ENCODE results near the gene IFITM1.
A peak's percentile ranks its signal among the peaks of the same experiment; 100 is the strongest.
"Not testable (repeated sequence)": the region's sequence is repeated elsewhere in the genome, so short reads cannot be mapped to it uniquely, and the experiment has no call there.

Gene IFITM1

GRCh38 chr11:304915-305843 is 8.7 kb upstream of the IFITM1 start:
- Histone ChIP-seq H3K4me3 (ENCODE audit: low read length in 2 of 2) (no peak overlapping the region), H3K27ac (ENCODE audit: low read length) (peak overlapping the region; percentile 84), H3K9ac (ENCODE audit: low read length in 2 of 2) (no peak overlapping the region), H3K9me3 (ENCODE audit: control insufficient read depth in 2 of 2, low read length in 2 of 2) (no peaks in the 10 kb centered on the region), H3K36me3 (ENCODE audit: control insufficient read depth in 2 of 2, insufficient read depth in 2 of 2, low read length in 2 of 2) (no peaks in the 10 kb centered on the region), H3K27me3 (ENCODE audit: control insufficient read depth in 1 of 2, insufficient read depth in 2 of 2, low read length in 2 of 2) (peaks cover 2% of the 10 kb centered on the region in 2 donors), H3K4me1 (ENCODE audit: control insufficient read depth, insufficient read depth, low read length) (peaks cover 21% of the 10 kb centered on the region)

GRCh38 chr11:305844-306211 is 8.0 kb upstream of the IFITM1 start:
- Histone ChIP-seq H3K27me3 (ENCODE audit: control insufficient read depth in 1 of 2, insufficient read depth in 2 of 2, low read length in 2 of 2) (no peaks in the 10 kb centered on the region), H3K4me1 (ENCODE audit: control insufficient read depth, insufficient read depth, low read length) (peaks cover 20% of the 10 kb centered on the region), H3K36me3 (ENCODE audit: control insufficient read depth in 2 of 2, insufficient read depth in 2 of 2, low read length in 2 of 2) (no peaks in the 10 kb centered on the region), H3K9me3 (ENCODE audit: control insufficient read depth in 2 of 2, low read length in 2 of 2) (no peaks in the 10 kb centered on the region), H3K4me3 (ENCODE audit: low read length in 2 of 2) (no peak overlapping the region), H3K27ac (ENCODE audit: low read length) (peak overlapping the region; percentile 84), H3K9ac (ENCODE audit: low read length in 2 of 2) (no peak overlapping the region)

GRCh38 chr11:306645-307371 is 7.0 kb upstream of the IFITM1 start:
- peak overlapping the region; percentile 84 for H3K27ac ChIP-seq (ENCODE audit: low read length)
- no peaks in the 10 kb centered on the region for H3K9me3 ChIP-seq (ENCODE audit: control insufficient read depth in 2 of 2, low read length in 2 of 2)
- H3K4me1 ChIP-seq (ENCODE audit: control insufficient read depth, insufficient read depth, low read length) = peaks cover 23% of the 10 kb centered on the region
- no peaks in the 10 kb centered on the region for H3K27me3 ChIP-seq (ENCODE audit: control insufficient read depth in 1 of 2, insufficient read depth in 2 of 2, low read length in 2 of 2)
- no peaks in the 10 kb centered on the region for H3K36me3 ChIP-seq (ENCODE audit: control insufficient read depth in 2 of 2, insufficient read depth in 2 of 2, low read length in 2 of 2)
- no peak overlapping the region for H3K4me3 ChIP-seq (ENCODE audit: low read length in 2 of 2)
- H3K9ac ChIP-seq (ENCODE audit: low read length in 2 of 2) = no peak overlapping the region

GRCh38 chr11:307766-308708 is 5.8 kb upstream of the IFITM1 start, which contains the start of gene IFITM2:
Gene IFITM2 (plus strand): TSS chr11:307816. CDS start chr11:308193, 377 bp downstream.
- Histone ChIP-seq H3K4me3 (ENCODE audit: low read length in 2 of 2) (peak within 1 kb of the TSS; percentile 54 to 78), H3K9ac (ENCODE audit: low read length in 2 of 2) (peak within 1 kb of the TSS; percentile 71 to 73), H3K27ac (ENCODE audit: low read length) (peak within 1 kb of the TSS; percentile 84), H3K4me1 (ENCODE audit: control insufficient read depth, insufficient read depth, low read length) (peaks cover 28% of the 10 kb centered on the region)
- not testable (repeated sequence) for H3K36me3 ChIP-seq (ENCODE audit: control insufficient read depth in 2 of 2, insufficient read depth in 2 of 2, low read length in 2 of 2); H3K27me3 ChIP-seq (ENCODE audit: control insufficient read depth in 1 of 2, insufficient read depth in 2 of 2, low read length in 2 of 2); H3K9me3 ChIP-seq (ENCODE audit: control insufficient read depth in 2 of 2, low read length in 2 of 2)

GRCh38 chr11:308740-309665 is 4.8 kb upstream of the IFITM1 start:
- H3K27me3 ChIP-seq (ENCODE audit: control insufficient read depth in 1 of 2, insufficient read depth in 2 of 2, low read length in 2 of 2); H3K36me3 ChIP-seq (ENCODE audit: control insufficient read depth in 2 of 2, insufficient read depth in 2 of 2, low read length in 2 of 2); H3K9me3 ChIP-seq (ENCODE audit: control insufficient read depth in 2 of 2, low read length in 2 of 2): not testable (repeated sequence)
- Histone ChIP-seq H3K4me3 (ENCODE audit: low read length in 2 of 2) (peak overlapping the region; percentile 73 to 78), H3K27ac (ENCODE audit: low read length) (peak overlapping the region; percentile 84), H3K4me1 (ENCODE audit: control insufficient read depth, insufficient read depth, low read length) (peaks cover 33% of the 10 kb centered on the region), H3K9ac (ENCODE audit: low read length in 2 of 2) (peak overlapping the region in 1 of 2 donors; percentile 71)

- not testable (repeated sequence) for H3K9me3 ChIP-seq (ENCODE audit: control insufficient read depth in 2 of 2, low read length in 2 of 2); H3K36me3 ChIP-seq (ENCODE audit: control insufficient read depth in 2 of 2, insufficient read depth in 2 of 2, low read length in 2 of 2); H3K27me3 ChIP-seq (ENCODE audit: control insufficient read depth in 1 of 2, insufficient read depth in 2 of 2, low read length in 2 of 2)
- Histone ChIP-seq H3K4me3 (ENCODE audit: low read length in 2 of 2) (peak overlapping the region; percentile 73 to 78), H3K9ac (ENCODE audit: low read length in 2 of 2) (peak overlapping the region; percentile 59 to 64), H3K4me1 (ENCODE audit: control insufficient read depth, insufficient read depth, low read length) (peaks cover 34% of the 10 kb centered on the region), H3K27ac (ENCODE audit: low read length) (peak overlapping the region; percentile 84)
Measured at GRCh38 chr11:309979-310572, 3.8 kb upstream of the IFITM1 start.

- not testable (repeated sequence) for H3K27me3 ChIP-seq (ENCODE audit: control insufficient read depth in 1 of 2, insufficient read depth in 2 of 2, low read length in 2 of 2); H3K36me3 ChIP-seq (ENCODE audit: control insufficient read depth in 2 of 2, insufficient read depth in 2 of 2, low read length in 2 of 2); H3K27ac ChIP-seq (ENCODE audit: low read length); H3K9me3 ChIP-seq (ENCODE audit: control insufficient read depth in 2 of 2, low read length in 2 of 2)
- peaks cover 31% of the 10 kb centered on the region for H3K4me1 ChIP-seq (ENCODE audit: control insufficient read depth, insufficient read depth, low read length)
- H3K9ac ChIP-seq (ENCODE audit: low read length in 2 of 2) = peak overlapping the region in 1 of 2 donors; percentile 42
- peak overlapping the region; percentile 35 to 49 for H3K4me3 ChIP-seq (ENCODE audit: low read length in 2 of 2)
Measured at GRCh38 chr11:311013-311748, 2.7 kb upstream of the IFITM1 start.

- no peak overlapping the region for H3K9ac ChIP-seq (ENCODE audit: low read length in 2 of 2)
- H3K36me3 ChIP-seq (ENCODE audit: control insufficient read depth in 2 of 2, insufficient read depth in 2 of 2, low read length in 2 of 2) = no peaks in the 10 kb centered on the region
- peaks cover 2 to 16% of the 10 kb centered on the region in 2 donors for H3K27me3 ChIP-seq (ENCODE audit: control insufficient read depth in 1 of 2, insufficient read depth in 2 of 2, low read length in 2 of 2)
- H3K4me3 ChIP-seq (ENCODE audit: low read length in 2 of 2) = peak overlapping the region; percentile 35 to 49
- peaks cover 27% of the 10 kb centered on the region for H3K4me1 ChIP-seq (ENCODE audit: control insufficient read depth, insufficient read depth, low read length)
- no peak overlapping the region for H3K27ac ChIP-seq (ENCODE audit: low read length)
- H3K9me3 ChIP-seq (ENCODE audit: control insufficient read depth in 2 of 2, low read length in 2 of 2) = no peaks in the 10 kb centered on the region
Measured at GRCh38 chr11:312092-312816, 1.6 kb upstream of the IFITM1 start.

Data from stomach smooth muscle (tissue), 2 donors.